Cardiac fibroblast (primary cell): ENCODE results near the gene FAM222B.
"Not testable (repeated sequence)": the region's sequence is repeated elsewhere in the genome, so short reads cannot be mapped to it uniquely, and the experiment has no call there.

Experiments
- DNase-seq, 2 donors: peaks; one replicate each; pipeline versions ENCODE4 v3.0.0 to v3.0.0-alpha.2; 2010; ENCODE audit warnings: low read depth in 2 of 2
- H3K4me3 ChIP-seq, 2 donors: replicated peaks in 1 of 2; 1 replicate in 1 of 2; 2 replicates in 1 of 2; pipeline ENCODE4 v1.5.1; 2011; ENCODE audit warnings: low read depth in 2 of 2, low read length in 2 of 2, mild to moderate bottlenecking in 2 of 2, moderate library complexity in 1 of 2
- TF ChIP-seq, protein P1 (sequence below): IDR thresholded peaks from one replicate; pipeline ENCODE4 v1.5.1; 2011; ENCODE audit warnings: low read depth, mild to moderate bottlenecking, low read length, inconsistent platforms

Gene FAM222B

DNA sequence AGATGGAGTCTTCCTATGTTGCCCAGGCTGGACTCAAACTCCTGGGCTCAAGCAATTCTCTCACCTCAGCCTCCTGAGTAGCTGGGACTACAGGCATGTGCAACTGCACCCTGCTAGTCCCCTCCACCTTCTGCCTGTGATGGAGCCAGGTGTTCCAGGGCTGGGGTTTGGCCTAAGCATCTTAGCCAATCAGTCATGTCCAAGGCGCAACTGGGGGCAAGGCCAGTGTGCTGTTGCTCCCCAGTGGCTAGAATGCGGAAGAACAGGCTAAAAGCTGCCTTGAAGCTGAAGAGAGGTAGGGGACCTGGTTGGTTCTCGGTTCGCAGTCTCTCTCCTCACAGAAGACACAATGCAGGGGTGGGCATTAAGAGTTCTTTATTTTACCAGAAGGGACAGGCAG is 36.4 kb upstream of the FAM222B start:
- TF ChIP-seq, protein P1, sequence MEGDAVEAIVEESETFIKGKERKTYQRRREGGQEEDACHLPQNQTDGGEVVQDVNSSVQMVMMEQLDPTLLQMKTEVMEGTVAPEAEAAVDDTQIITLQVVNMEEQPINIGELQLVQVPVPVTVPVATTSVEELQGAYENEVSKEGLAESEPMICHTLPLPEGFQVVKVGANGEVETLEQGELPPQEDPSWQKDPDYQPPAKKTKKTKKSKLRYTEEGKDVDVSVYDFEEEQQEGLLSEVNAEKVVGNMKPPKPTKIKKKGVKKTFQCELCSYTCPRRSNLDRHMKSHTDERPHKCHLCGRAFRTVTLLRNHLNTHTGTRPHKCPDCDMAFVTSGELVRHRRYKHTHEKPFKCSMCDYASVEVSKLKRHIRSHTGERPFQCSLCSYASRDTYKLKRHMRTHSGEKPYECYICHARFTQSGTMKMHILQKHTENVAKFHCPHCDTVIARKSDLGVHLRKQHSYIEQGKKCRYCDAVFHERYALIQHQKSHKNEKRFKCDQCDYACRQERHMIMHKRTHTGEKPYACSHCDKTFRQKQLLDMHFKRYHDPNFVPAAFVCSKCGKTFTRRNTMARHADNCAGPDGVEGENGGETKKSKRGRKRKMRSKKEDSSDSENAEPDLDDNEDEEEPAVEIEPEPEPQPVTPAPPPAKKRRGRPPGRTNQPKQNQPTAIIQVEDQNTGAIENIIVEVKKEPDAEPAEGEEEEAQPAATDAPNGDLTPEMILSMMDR: peak; percentile 51
- H3K4me3 ChIP-seq: no peak overlapping the region
- peak; percentile 55 to 61 for DNase-seq

DNA sequence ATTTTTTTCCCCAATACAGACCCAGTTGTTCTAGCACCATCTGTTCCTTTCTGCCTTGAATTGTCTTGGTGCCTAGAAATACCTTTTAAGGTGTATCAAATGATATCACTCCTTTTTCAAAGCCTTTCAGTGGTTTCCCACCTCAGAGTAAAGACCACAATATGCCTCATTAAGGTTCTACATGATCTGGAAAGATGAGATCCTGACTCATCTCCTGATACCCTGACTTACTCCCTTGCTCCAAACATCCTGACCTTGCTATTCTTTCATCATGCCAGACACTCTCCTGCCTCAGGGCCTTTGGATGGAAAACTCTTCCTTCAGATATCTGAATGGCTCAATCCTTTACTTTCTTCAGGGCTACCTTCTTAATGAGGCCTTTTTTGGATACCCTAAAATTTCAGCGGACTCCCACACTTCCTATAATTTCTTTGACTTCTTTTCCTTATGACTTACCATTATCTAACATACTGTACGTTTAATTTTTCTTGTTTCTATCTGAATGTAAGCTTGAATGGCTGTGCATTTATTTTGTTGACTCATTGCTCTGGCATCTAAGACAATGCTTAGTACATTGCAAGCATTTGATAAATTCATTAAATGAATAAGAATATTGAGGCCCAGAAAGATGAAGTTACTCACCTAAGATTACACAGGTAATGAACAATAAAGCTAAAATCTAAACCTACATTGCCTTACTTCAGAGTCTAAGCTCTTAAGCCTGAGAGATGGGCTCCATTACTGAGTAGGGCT is 35.7 kb upstream of the FAM222B start:
- TF ChIP-seq, protein P1: no peak
- DNase-seq: peak; percentile 11 to 28

DNA sequence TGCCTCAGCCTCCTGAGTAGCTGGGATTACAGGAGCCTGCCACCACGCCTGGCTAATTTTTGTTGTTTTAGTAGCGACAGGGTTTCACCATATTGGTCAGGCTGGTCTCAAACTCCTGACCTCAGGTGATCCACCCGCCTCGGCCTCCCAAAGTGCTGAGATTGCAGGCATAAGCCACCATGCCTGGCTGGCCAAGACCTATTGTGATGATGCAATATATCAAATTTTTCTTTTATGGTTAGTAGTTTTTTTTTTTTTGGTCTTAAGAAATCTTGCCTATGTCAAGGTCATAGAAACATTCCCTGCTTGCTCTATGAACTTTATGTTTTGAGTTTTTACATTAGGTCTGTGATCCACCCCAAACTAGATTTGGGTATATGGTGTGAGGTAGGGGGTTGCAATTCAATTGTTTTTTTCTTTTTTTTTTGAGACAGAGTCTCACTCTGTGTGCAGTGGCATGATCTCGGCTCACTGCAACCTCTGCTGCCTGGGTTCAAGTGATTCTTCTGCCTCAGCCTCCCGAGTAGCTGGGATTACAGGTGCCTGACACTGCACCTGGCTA is 34.6 kb upstream of the FAM222B start:
- not testable (repeated sequence) for H3K4me3 ChIP-seq

More for the DNA sequence above, 35.7 kb upstream of the FAM222B start:
- H3K4me3 ChIP-seq: no peak overlapping the region

DNA sequence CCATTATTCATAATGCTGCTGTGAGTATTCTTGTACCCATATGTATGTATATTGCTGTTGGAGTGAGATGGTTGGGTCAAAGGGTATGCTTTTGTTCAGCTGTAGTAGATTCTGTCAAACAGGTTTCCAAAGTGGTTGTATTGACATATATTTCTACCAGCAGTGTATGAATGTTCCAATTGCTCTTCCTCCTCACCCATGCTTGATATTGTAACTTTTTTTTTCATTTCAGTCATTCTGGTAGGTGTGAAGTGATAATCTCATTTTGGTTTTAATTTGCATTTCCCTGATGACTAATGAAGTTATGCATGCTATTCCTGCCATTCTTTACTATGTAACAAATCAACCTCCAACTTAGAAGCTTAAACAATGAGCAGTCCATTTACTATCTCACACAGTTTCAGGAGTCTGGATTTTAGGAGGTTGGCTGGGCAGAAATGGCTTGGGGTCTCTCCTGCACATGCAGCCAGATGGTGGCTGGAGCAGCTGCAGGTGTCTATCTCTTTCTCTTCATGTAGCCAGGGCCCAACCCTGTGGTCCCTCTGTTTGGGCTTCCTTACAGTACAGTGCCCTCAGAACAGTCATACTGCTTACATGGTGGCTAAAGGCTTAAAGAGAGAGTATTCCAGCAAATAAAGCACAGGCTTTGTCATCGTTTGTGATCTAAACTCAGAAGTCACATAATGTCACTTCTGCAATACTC is 33.4 kb upstream of the FAM222B start:
- no peak for DNase-seq
- H3K4me3 ChIP-seq: no peak overlapping the region
- TF ChIP-seq, protein P1: no peak

More for the DNA sequence above, 34.6 kb upstream of the FAM222B start:
- not testable (repeated sequence) for DNase-seq

DNA sequence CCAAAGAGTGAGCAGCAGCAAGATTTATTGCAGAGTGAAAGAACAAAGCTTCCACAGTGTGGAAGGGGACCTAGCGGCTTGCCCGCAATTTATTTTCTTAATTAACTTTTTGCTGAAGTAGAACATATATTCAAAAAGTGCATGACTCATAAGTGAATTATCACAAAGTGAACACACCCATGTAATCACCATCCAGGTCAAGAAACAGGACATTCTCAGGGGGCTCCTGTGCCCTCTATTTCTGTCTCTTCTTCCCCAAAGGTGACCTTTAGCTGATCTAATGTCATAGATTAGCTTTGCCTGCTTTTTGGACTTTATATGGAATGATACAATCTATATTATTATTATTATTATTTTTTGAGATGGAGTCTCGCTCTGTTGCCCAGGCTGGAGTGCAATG is 32.2 kb upstream of the FAM222B start:
- no peak overlapping the region for H3K4me3 ChIP-seq
- TF ChIP-seq, protein P1: no peak
- DNase-seq: no peak

- no peak overlapping the region for H3K4me3 ChIP-seq
- TF ChIP-seq, protein P1: no peak
- DNase-seq: no peak
These were observed 31.2 kb upstream of the FAM222B start for GRCh38 chr17:28873839-28874238.

DNA sequence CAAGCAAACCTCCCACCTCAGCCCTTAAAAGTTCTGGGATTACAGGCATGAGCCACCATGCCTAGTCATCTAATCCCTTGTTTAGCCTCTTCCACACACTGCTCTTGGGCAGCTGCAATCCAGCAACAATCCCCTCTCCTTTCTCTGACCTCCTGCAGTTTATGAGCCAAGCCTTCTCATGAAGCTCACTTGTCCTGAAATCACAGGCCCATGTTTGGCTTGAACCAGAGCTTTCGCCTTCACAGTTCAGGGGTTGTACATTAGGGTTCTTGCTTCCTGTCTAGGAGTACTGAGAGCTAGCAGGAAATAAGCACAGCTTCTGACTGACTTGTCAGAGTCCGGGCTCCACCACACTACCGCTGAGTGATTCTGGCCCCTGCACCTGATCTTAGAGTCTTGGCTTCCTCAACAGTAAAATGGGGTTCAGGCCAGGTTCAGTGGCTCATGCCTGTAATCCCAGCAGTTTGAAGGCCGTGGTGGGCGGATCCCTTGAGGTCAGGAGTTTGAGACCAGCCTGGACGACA is 28.5 kb upstream of the FAM222B start:
- DNase-seq: no peak
- TF ChIP-seq, protein P1: no peak
- no peak overlapping the region for H3K4me3 ChIP-seq
